ENCODE data around the gene ISLR.

Gene ISLR

GRCh38 chr15:74136814-74137536, 36.5 kb upstream of the ISLR start:
- TF ChIP-seq, protein P1, sequence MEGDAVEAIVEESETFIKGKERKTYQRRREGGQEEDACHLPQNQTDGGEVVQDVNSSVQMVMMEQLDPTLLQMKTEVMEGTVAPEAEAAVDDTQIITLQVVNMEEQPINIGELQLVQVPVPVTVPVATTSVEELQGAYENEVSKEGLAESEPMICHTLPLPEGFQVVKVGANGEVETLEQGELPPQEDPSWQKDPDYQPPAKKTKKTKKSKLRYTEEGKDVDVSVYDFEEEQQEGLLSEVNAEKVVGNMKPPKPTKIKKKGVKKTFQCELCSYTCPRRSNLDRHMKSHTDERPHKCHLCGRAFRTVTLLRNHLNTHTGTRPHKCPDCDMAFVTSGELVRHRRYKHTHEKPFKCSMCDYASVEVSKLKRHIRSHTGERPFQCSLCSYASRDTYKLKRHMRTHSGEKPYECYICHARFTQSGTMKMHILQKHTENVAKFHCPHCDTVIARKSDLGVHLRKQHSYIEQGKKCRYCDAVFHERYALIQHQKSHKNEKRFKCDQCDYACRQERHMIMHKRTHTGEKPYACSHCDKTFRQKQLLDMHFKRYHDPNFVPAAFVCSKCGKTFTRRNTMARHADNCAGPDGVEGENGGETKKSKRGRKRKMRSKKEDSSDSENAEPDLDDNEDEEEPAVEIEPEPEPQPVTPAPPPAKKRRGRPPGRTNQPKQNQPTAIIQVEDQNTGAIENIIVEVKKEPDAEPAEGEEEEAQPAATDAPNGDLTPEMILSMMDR (IDR thresholded peaks at IDR 0.05; ENCODE audit: insufficient read depth, low read length, poor library complexity, severe bottlenecking), result no peak
- no peak for DNase-seq (ENCODE audit: extremely low read depth, insufficient read length)
- Histone ChIP-seq H3K27me3 (replicated peaks; ENCODE audit: control insufficient read depth, insufficient read depth, low read length) (no peaks in the 10 kb centered on the region; the same call in none of the 2 replicates), H3K36me3 (ENCODE audit: control insufficient read depth, insufficient read depth, low read length) (no peaks in the 10 kb centered on the region), H3K4me3 (replicated peaks; ENCODE audit: low read depth, low read length) (peak overlapping the region; percentile 60)

GRCh38 chr15:74137537-74137894, 36.0 kb upstream of the ISLR start:
- Histone ChIP-seq H3K27me3 (replicated peaks; ENCODE audit: control insufficient read depth, insufficient read depth, low read length) (no peaks in the 10 kb centered on the region; the same call in 1 of the 2 replicates), H3K36me3 (ENCODE audit: control insufficient read depth, insufficient read depth, low read length) (no peaks in the 10 kb centered on the region), H3K4me3 (replicated peaks; ENCODE audit: low read depth, low read length) (no peak overlapping the region)
- TF ChIP-seq, protein P1 (IDR thresholded peaks at IDR 0.05; ENCODE audit: insufficient read depth, low read length, poor library complexity, severe bottlenecking), result no peak
- DNase-seq (ENCODE audit: extremely low read depth, insufficient read length), result no peak

- TF ChIP-seq, protein P1 (IDR thresholded peaks at IDR 0.05; ENCODE audit: insufficient read depth, low read length, poor library complexity, severe bottlenecking), result no peak
- no peak for DNase-seq (ENCODE audit: extremely low read depth, insufficient read length)
- Histone ChIP-seq H3K36me3 (ENCODE audit: control insufficient read depth, insufficient read depth, low read length) (no peaks in the 10 kb centered on the region), H3K27me3 (replicated peaks; ENCODE audit: control insufficient read depth, insufficient read depth, low read length) (no peaks in the 10 kb centered on the region), H3K4me3 (replicated peaks; ENCODE audit: low read depth, low read length) (no peak overlapping the region)
Measured at GRCh38 chr15:74138642-74139041, 34.9 kb upstream of the ISLR start.

DNA sequence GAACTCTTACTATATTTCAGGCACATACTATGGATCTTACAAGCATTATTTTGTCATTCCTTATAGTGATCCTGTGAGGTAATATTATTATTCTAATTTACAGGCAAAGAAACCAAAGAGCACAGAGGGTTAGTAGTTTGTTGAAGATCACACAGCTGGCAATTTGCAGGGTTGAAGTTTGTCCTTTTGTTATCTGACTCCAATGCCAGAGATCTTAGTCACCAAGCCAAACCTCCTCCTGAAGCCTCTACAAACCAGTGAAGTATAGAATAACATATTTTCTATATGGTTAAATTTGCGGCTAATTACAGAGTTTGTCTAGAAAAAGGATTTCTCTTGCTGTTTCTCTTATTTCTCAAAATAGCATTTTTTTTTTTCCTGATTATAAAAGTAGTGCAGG, 31.9 kb upstream of the ISLR start:
- DNase-seq (ENCODE audit: extremely low read depth, insufficient read length), result no peak
- Histone ChIP-seq H3K27me3 (replicated peaks; ENCODE audit: control insufficient read depth, insufficient read depth, low read length) (no peaks in the 10 kb centered on the region), H3K36me3 (ENCODE audit: control insufficient read depth, insufficient read depth, low read length) (no peaks in the 10 kb centered on the region), H3K4me3 (replicated peaks; ENCODE audit: low read depth, low read length) (no peak overlapping the region)
- TF ChIP-seq, protein P1 (IDR thresholded peaks at IDR 0.05; ENCODE audit: insufficient read depth, low read length, poor library complexity, severe bottlenecking), result no peak

DNA sequence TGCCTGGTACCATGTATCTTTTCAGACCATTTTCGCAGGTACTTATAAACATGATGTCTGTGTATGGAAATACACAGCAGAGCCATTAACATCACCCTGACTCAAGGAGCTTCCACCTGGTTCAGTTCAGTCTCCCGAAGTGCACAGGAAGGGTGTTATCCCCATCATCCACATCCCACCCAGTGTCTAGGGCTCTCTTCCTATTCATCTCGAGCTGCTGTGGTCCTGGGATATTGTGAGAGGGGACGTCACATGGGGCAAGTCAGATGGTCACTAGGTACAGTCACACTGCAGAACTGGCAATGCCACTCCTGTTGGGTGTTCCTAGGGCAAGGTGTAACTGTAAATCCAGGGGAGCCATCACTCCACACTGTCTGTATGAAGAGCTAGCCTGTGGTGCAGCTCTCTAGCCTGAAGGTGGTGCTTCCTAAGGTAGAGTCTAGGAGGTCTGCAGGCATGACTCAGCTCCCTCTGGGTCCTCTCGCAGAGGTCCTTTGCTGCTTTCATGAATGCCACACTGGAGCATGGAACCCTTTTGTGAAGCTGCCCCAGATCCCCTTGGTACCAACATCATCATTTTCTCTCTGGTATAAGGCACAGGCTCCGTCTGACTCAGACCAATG, 29.2 kb upstream of the ISLR start:
- DNase-seq (ENCODE audit: extremely low read depth, insufficient read length), result no peak
- TF ChIP-seq, protein P1 (IDR thresholded peaks at IDR 0.05; ENCODE audit: insufficient read depth, low read length, poor library complexity, severe bottlenecking), result peak; percentile 39

More for the DNA sequence above, 29.2 kb upstream of the ISLR start:
- H3K27me3 ChIP-seq (replicated peaks; ENCODE audit: control insufficient read depth, insufficient read depth, low read length), result no peaks in the 10 kb centered on the region
- H3K36me3 ChIP-seq (ENCODE audit: control insufficient read depth, insufficient read depth, low read length), result no peaks in the 10 kb centered on the region
- no peak overlapping the region for H3K4me3 ChIP-seq (replicated peaks; ENCODE audit: low read depth, low read length)

Data from GM06990 (cell line).